Left ventricle myocardium inferior (tissue), 1 donor: ENCODE data around the gene ANKRD39. TPM values are rescaled to one million over a fixed set of nuclear protein-coding genes. Genes with fewer than 3 reads are reported as not detected.
"Not testable (repeated sequence)": the region's sequence is repeated elsewhere in the genome, so short reads cannot be mapped to it uniquely, and the experiment has no call there.

ENCODE experiments used
- DNase-seq: peaks from one replicate; pipeline ENCODE4 v3.0.0-alpha.2; 2020
- H3K27ac ChIP-seq: fragments of 200-600 bp; replicated peaks from 2 replicates; pipeline ENCODE4 v1.8.0; 2021
- H3K27me3 ChIP-seq: fragments of 200-600 bp; 2 replicates; pipeline ENCODE4 v1.8.0; 2021; ENCODE audit warnings: low read depth
- H3K36me3 ChIP-seq: fragments of 200-600 bp; 2 replicates; pipeline ENCODE4 v1.8.0; 2021
- H3K4me1 ChIP-seq: fragments of 200-600 bp; 2 replicates; pipeline ENCODE4 v1.8.0; 2021
- H3K4me3 ChIP-seq: fragments of 200-600 bp; 2 replicates; pipeline ENCODE4 v1.8.0; 2021; ENCODE audit warnings: mild to moderate bottlenecking, moderate library complexity
- H3K9me3 ChIP-seq: fragments of 200-600 bp; replicated peaks from 2 replicates; pipeline ENCODE4 v1.8.0; 2021
- intact Hi-C: fragments of 100-400 bp; cut with micrococcal nuclease; formaldehyde crosslinking; loops from one replicate; pipeline ENCODE4 v1.11.0; 2022
- total RNA-seq: library from RNA; stranded (reverse); fragmentation: NEBNext Ultra II Directional; extraction: Animal tissue kit (Norgen Biotek cat#: 25700); gene quantifications from one replicate; pipeline ENCODE4 v1.2.1, GENCODE V29; 2021
- TF ChIP-seq, protein P1 (sequence below): fragments of 200-600 bp; IDR thresholded peaks from 2 replicates; pipeline ENCODE4 v1.8.0; 2021; ENCODE audit warnings: antibody characterized with exemption, mild to moderate bottlenecking, borderline replicate concordance
- donor health status: DM: no; HTN: yes; CAD: no; lungs with severe emphysema.

Gene ANKRD39
- total RNA-seq, 1 donor from 2014 or later, result 14.3 TPM

DNA sequence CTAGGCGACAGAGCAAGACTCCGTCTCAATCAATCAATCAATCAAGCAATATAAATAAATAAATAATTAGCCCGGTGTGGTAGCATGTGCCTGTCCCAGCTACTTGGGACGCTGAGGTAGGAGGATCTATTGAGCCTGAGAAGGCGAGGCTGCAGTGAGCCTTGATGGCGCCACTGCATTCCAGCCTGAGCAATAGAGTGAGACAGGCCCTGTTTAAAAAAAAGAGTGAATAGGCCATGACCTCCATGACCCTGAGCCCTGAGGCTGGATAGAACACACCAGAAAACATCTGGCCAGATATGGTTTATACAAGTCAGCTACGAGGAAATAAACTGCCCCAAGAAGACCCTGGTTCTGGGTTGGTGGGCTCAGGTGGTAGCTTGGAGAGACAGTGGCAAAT, 32.4 kb upstream of the ANKRD39 start:
- Histone ChIP-seq H3K27me3 (no peaks in the 10 kb centered on the region), H3K4me3 (no peak overlapping the region), H3K9me3 (no peaks in the 10 kb centered on the region), H3K27ac (no peak overlapping the region), H3K36me3 (no peaks in the 10 kb centered on the region), H3K4me1 (peaks cover 45% of the 10 kb centered on the region)
- TF ChIP-seq, protein P1, sequence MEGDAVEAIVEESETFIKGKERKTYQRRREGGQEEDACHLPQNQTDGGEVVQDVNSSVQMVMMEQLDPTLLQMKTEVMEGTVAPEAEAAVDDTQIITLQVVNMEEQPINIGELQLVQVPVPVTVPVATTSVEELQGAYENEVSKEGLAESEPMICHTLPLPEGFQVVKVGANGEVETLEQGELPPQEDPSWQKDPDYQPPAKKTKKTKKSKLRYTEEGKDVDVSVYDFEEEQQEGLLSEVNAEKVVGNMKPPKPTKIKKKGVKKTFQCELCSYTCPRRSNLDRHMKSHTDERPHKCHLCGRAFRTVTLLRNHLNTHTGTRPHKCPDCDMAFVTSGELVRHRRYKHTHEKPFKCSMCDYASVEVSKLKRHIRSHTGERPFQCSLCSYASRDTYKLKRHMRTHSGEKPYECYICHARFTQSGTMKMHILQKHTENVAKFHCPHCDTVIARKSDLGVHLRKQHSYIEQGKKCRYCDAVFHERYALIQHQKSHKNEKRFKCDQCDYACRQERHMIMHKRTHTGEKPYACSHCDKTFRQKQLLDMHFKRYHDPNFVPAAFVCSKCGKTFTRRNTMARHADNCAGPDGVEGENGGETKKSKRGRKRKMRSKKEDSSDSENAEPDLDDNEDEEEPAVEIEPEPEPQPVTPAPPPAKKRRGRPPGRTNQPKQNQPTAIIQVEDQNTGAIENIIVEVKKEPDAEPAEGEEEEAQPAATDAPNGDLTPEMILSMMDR, result no peak
- no peak for DNase-seq
- intact Hi-C loops, result no loop called here

- H3K27ac ChIP-seq, DNase-seq, H3K36me3 ChIP-seq, intact Hi-C loops, H3K9me3 ChIP-seq, H3K4me3 ChIP-seq, H3K27me3 ChIP-seq: not testable (repeated sequence)
- peaks cover 51% of the 10 kb centered on the region for H3K4me1 ChIP-seq
Observed at GRCh38 chr2:96889502-96889901, 31.7 kb upstream of the ANKRD39 start.

GRCh38 chr2:96888072-96889011, 30.5 kb upstream of the ANKRD39 start:
- Histone ChIP-seq H3K27ac (peak overlapping the region; percentile 61), H3K36me3 (no peaks in the 10 kb centered on the region), H3K4me1 (peaks cover 62% of the 10 kb centered on the region), H3K27me3 (no peaks in the 10 kb centered on the region), H3K4me3 (no peak overlapping the region), H3K9me3 (no peaks in the 10 kb centered on the region)
- peak; percentile 44 for DNase-seq
- TF ChIP-seq, protein P1, result no peak
- intact Hi-C loops, result no loop called here

DNA sequence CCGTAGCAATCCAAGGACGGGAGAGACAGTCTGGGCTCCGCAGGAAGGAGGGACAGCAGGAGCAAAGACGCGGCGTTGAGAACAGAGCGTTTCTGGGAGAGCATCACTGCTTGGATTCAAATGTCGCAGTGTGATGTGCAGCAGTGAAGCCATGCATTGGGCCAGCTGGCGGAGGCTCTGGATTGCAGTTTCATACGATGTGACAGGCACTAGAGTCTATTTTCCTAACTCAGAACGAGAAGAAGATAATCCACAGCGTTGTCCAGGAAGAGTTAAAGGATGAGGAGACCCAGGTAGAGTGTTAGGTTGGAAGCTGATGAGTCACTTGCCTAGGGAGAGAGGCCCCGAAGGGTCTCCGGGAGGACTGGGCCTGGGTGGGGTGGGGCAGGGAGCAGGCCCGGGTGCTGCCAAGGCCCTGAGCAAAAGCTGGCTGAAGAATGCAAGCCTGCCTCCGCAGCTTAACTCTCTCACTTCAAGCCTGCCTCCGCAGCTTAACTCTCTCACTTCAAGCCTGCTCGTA, 29.7 kb upstream of the ANKRD39 start:
- peak overlapping the region; percentile 61 for H3K27ac ChIP-seq
- H3K36me3 ChIP-seq, result no peaks in the 10 kb centered on the region
- TF ChIP-seq, protein P1, result no peak
- H3K4me3 ChIP-seq, result no peak overlapping the region
- DNase-seq, result peak; percentile 46
- H3K4me1 ChIP-seq, result peaks cover 66% of the 10 kb centered on the region
- intact Hi-C loops, result no loop called here
- no peaks in the 10 kb centered on the region for H3K27me3 ChIP-seq
- H3K9me3 ChIP-seq, result no peaks in the 10 kb centered on the region

DNA sequence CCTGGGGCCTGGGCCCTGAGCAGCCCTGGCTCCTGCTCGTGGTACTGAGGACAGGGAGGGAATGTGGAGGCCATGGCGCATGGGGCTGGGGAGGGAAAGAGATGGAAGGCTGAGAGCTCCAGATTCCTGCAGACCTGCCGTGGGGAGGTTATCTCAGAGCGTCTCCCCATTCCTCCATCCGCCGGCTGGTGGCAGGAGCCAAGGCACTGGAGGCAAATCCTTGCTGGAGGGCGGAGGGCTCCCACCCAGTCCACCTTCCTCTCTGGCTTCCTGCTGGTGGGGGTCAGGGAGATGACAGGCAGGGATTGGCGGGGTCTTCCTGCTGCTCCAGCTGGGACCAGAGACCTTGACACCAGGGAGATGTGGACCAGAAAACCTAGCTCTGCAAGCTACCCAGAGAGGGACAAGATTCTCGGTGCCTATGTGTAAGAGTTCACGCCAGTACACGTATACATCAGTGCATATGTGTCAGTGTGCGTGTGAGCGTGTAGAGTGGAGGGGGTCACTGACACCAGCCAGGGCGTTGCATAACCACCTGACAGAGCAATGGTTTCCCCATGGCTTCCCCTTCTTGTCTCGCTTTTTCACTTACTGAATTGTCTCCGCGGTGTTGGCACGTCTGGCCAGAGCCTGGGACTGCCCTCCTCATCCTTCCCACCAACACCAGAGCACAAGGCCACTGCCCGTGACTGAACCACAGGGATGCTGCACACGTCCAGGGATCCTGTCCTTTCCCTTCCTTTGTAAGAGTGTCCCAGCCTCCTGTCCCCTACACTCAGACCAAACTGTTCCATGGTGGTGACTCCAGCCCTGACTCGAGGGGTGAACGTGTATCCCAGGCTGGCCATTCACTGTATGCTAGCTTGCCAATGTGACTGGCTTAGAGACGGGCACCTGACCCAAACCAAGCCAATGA, 27.9 kb upstream of the ANKRD39 start:
- Histone ChIP-seq H3K4me3 (no peak overlapping the region), H3K4me1 (peaks cover 68% of the 10 kb centered on the region), H3K9me3 (no peaks in the 10 kb centered on the region), H3K36me3 (no peaks in the 10 kb centered on the region), H3K27me3 (no peaks in the 10 kb centered on the region), H3K27ac (no peak overlapping the region)
- intact Hi-C loops, result no loop called here
- TF ChIP-seq, protein P1, result no peak
- DNase-seq, result no peak
